Progenitor cell of endocrine pancreas (in vitro differentiated cells): ENCODE results near the gene ST8SIA1. TPM values are rescaled to one million over a fixed set of nuclear protein-coding genes. Genes with fewer than 3 reads are reported as not detected.

Experiments used
- DNase-seq: peaks from one replicate; pipeline ENCODE4 v3.0.0; 2021; ENCODE audit warnings: low spot score; ENCODE audit not compliant: unreplicated experiment
- H3K27ac Mint-ChIP-seq: 2 replicates; pipeline ENCODE4 v1.8.0; 2021; ENCODE audit warnings: mild to moderate bottlenecking, moderate library complexity, mixed read lengths
- H3K27me3 Mint-ChIP-seq: 2 replicates; pipeline ENCODE4 v1.8.0; 2021; ENCODE audit warnings: mixed read lengths
- H3K36me3 Mint-ChIP-seq: 2 replicates; pipeline ENCODE4 v1.8.0; 2022; ENCODE audit warnings: mixed read lengths; ENCODE audit not compliant: insufficient read depth
- H3K4me1 Mint-ChIP-seq: 2 replicates; pipeline ENCODE4 v1.8.0; 2021; ENCODE audit warnings: low read depth, mixed read lengths
- H3K4me3 Mint-ChIP-seq: 2 replicates; pipeline ENCODE4 v1.8.0; 2021; ENCODE audit warnings: low read depth, mild to moderate bottlenecking, moderate library complexity, mixed read lengths
- H3K9me3 Mint-ChIP-seq: 2 replicates; pipeline ENCODE4 v1.8.0; 2021; ENCODE audit warnings: low read depth, mixed read lengths
- CTCF ChIP-seq: fragments of 200-600 bp; sonication (generic); IDR thresholded peaks from one replicate; pipeline ENCODE4 v1.5.0; 2021; ENCODE audit warnings: antibody characterized with exemption, mild to moderate bottlenecking; ENCODE audit not compliant: unreplicated experiment
- total RNA-seq: library from RNA; stranded (reverse); gene quantifications from 2 replicates; pipeline ENCODE4 v1.2.1, GENCODE V29; 2021

Gene ST8SIA1
- total RNA-seq, 1 donor from 2014 or later: 5.2 TPM

- no peak for TF ChIP-seq CTCF
- Mint-ChIP-seq H3K4me3 (no peak overlapping the region), H3K27ac (no peak overlapping the region), H3K36me3 (no peaks in the 10 kb centered on the region), H3K9me3 (no peaks in the 10 kb centered on the region), H3K27me3 (no peaks in the 10 kb centered on the region), H3K4me1 (peaks cover 5% of the 10 kb centered on the region)
- DNase-seq: no peak
Observed at GRCh38 chr12:22268973-22269372, 65.5 kb downstream of the ST8SIA1 start.

DNA sequence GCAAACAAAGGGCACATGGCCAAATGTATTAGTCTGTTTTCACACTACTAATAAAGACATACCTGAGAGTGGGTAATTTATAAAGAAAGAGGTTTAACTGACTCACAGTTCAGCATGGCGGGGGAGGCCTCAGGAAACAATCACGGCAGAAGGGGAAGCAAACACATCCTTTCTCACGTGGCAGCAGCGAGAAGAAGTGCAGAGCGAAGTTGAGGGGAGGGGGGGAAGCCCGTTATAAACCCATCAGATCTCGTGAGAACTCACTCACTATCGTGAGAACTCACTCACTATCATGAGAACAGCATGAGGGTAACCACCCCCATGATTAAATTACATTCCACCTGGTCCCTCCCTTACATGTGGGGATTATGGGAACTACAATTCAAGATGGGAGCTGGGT, 66.1 kb downstream of the ST8SIA1 start:
- Mint-ChIP-seq H3K9me3 (no peaks in the 10 kb centered on the region), H3K4me1 (peaks cover 10% of the 10 kb centered on the region), H3K27ac (no peak overlapping the region), H3K36me3 (no peaks in the 10 kb centered on the region), H3K4me3 (no peak overlapping the region), H3K27me3 (no peaks in the 10 kb centered on the region)
- no peak for DNase-seq
- no peak for TF ChIP-seq CTCF

- Mint-ChIP-seq H3K4me3 (no peak overlapping the region), H3K4me1 (peaks cover 21% of the 10 kb centered on the region), H3K27ac (no peak overlapping the region), H3K27me3 (no peaks in the 10 kb centered on the region), H3K9me3 (no peaks in the 10 kb centered on the region), H3K36me3 (no peaks in the 10 kb centered on the region)
- no peak for DNase-seq
- no peak for TF ChIP-seq CTCF
Observed at GRCh38 chr12:22266101-22266500, 68.4 kb downstream of the ST8SIA1 start.

- Mint-ChIP-seq H3K36me3 (no peaks in the 10 kb centered on the region), H3K27ac (no peak overlapping the region), H3K27me3 (no peaks in the 10 kb centered on the region), H3K4me1 (peaks cover 21% of the 10 kb centered on the region), H3K4me3 (no peak overlapping the region), H3K9me3 (no peaks in the 10 kb centered on the region)
- DNase-seq: no peak
- TF ChIP-seq CTCF: no peak
Observed at GRCh38 chr12:22264380-22264779, 70.1 kb downstream of the ST8SIA1 start.

DNA sequence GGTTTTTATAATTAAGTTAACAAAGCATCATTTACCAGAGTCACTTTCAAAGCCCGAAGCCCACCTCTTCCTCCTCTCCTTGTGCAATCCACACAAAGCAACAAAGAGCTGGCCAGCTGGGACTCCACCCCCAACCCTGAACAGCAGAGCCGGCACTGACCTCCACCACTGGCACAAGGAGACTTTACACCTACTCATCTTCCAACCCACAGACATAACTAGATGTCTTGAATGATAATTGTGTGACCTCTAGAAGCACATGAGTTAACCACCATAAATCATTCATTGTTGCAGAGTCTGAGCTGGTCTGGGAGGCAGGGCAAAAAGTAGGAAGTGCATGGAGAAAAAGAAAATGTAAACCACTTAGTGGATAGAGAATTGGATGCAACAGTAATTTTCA, 72.2 kb downstream of the ST8SIA1 start:
- peaks cover 21% of the 10 kb centered on the region for H3K4me1 Mint-ChIP-seq
- no peak for TF ChIP-seq CTCF

More for the DNA sequence above, 72.2 kb downstream of the ST8SIA1 start:
- Mint-ChIP-seq H3K36me3 (no peaks in the 10 kb centered on the region), H3K4me3 (no peak overlapping the region), H3K9me3 (no peaks in the 10 kb centered on the region), H3K27ac (no peak overlapping the region), H3K27me3 (no peaks in the 10 kb centered on the region)
- DNase-seq: no peak
